ENCODE results near the gene ZGPAT.

- TF ChIP-seq CTCF (IDR thresholded peaks at IDR 0.05; ENCODE audit: low read depth, low read length, poor library complexity, severe bottlenecking) = no peak
- TF ChIP-seq EZH2phosphoT487 (IDR thresholded peaks at IDR 0.05; ENCODE audit: borderline replicate concordance, low read length) = no peak
These were observed 7.4 kb upstream of the ZGPAT start for GRCh38 chr20:63700199-63701050.

Data from DOHH2 (cell line).